HEK293 (cell line): Measurements from ENCODE around the gene PRR3.

Source experiments
- CTCF ChIA-PET: fragments of 350-600 bp; formaldehyde crosslinking; extraction: SDS; loops from one replicate; lab custom pipeline; 2021; ENCODE audit warnings: antibody characterized with exemption; lab: Yijun Ruan, JAX
- POLR2A ChIA-PET: fragments of 300-600 bp; formaldehyde crosslinking; extraction: SDS; loops from one replicate; lab custom pipeline; 2020; ENCODE audit warnings: antibody characterized with exemption, inconsistent platforms; lab: Yijun Ruan, JAX
- H3K27ac ChIP-seq: fragments of 200-500 bp; sonication (Bioruptor generic); 2 replicates; pipeline ENCODE4 v1.5.1; 2014; ENCODE audit warnings: low read depth, low read length, control low read depth, inconsistent platforms; ENCODE audit errors: extremely low read depth
- H3K36me3 ChIP-seq, 2 experiments: fragments of 200-500 bp in 1 of 2; sonication (Bioruptor generic) in 1 of 2; 1 replicate in 1 of 2; 2 replicates in 1 of 2; pipeline ENCODE4 v1.5.1; 2014 to 2017; ENCODE audit warnings: inconsistent platforms in 2 of 2, low read length in 2 of 2; ENCODE audit not compliant: control insufficient read depth in 2 of 2, insufficient read depth in 1 of 2
- H3K4me1 ChIP-seq: fragments of 200-500 bp; sonication (Bioruptor generic); 2 replicates; pipeline ENCODE4 v1.5.1; 2014; ENCODE audit warnings: mild to moderate bottlenecking, low read length, inconsistent platforms; ENCODE audit not compliant: control insufficient read depth, insufficient read depth
- H3K4me3 ChIP-seq: 2 replicates; pipeline ENCODE4 v1.5.1; 2011; ENCODE audit warnings: low read depth, mild to moderate bottlenecking, control low read depth, low read length, moderate library complexity
- H3K9me3 ChIP-seq: fragments of 200-500 bp; sonication (Bioruptor generic); 2 replicates; pipeline ENCODE4 v1.5.1; 2014; ENCODE audit warnings: low read depth, low read length, inconsistent platforms; ENCODE audit not compliant: control insufficient read depth, insufficient read depth
- HOXA7 ChIP-seq: sonication (generic); formaldehyde crosslinking; IDR thresholded peaks from 2 replicates; pipeline ENCODE4 v1.8.1; 2022; ENCODE audit warnings: missing genetic modification reagents, borderline replicate concordance
- KLF1 ChIP-seq: fragments of 450-650 bp; formaldehyde crosslinking; IDR thresholded peaks from 2 replicates; pipeline ENCODE4 v1.5.1; 2016; ENCODE audit warnings: missing biosample characterization, missing genetic modification characterization
- KLF8 ChIP-seq: fragments of 450-650 bp; formaldehyde crosslinking; IDR thresholded peaks from 2 replicates; pipeline ENCODE4 v1.5.1; 2016; ENCODE audit warnings: missing biosample characterization, missing genetic modification characterization
- KLF9 ChIP-seq: fragments of 450-650 bp; formaldehyde crosslinking; IDR thresholded peaks from 2 replicates; pipeline ENCODE4 v1.5.1; 2016; ENCODE audit warnings: missing biosample characterization, missing genetic modification characterization, low read depth
- OSR2 ChIP-seq: fragments of 450-650 bp; formaldehyde crosslinking; IDR thresholded peaks from 2 replicates; pipeline ENCODE4 v1.5.1; 2016; ENCODE audit warnings: missing biosample characterization, missing genetic modification characterization
- SALL2 ChIP-seq: fragments of 450-650 bp; formaldehyde crosslinking; IDR thresholded peaks from 2 replicates; pipeline ENCODE4 v1.5.0; 2017; ENCODE audit warnings: missing biosample characterization, mild to moderate bottlenecking, missing genetic modification characterization, borderline replicate concordance
- SCRT1 ChIP-seq: fragments of 450-650 bp; formaldehyde crosslinking; IDR thresholded peaks from 2 replicates; pipeline ENCODE4 v1.5.1; 2016; ENCODE audit warnings: missing biosample characterization, missing genetic modification characterization, borderline replicate concordance
- WT1 ChIP-seq: fragments of 450-650 bp; formaldehyde crosslinking; IDR thresholded peaks from 2 replicates; pipeline ENCODE4 v1.5.1; 2016; ENCODE audit warnings: missing biosample characterization, missing genetic modification characterization
- ZBTB11 ChIP-seq: fragments of 450-650 bp; formaldehyde crosslinking; conservative IDR thresholded peaks from 2 replicates; pipeline ENCODE4 v1.5.1; 2016; ENCODE audit warnings: low read depth, missing biosample characterization, missing genetic modification characterization
- ZBTB26 ChIP-seq: fragments of 450-650 bp; formaldehyde crosslinking; optimal IDR thresholded peaks from 2 replicates; pipeline ENCODE3; 2016; ENCODE audit warnings: missing biosample characterization, mild to moderate bottlenecking, missing genetic modification characterization
- ZNF138 ChIP-seq: fragments of 450-650 bp; formaldehyde crosslinking; IDR thresholded peaks from 2 replicates; pipeline ENCODE4 v1.5.1; 2016; ENCODE audit warnings: missing biosample characterization, missing genetic modification characterization, borderline replicate concordance
- ZNF155 ChIP-seq: fragments of 450-650 bp; formaldehyde crosslinking; IDR thresholded peaks from 2 replicates; pipeline ENCODE4 v1.5.1; 2016; ENCODE audit warnings: missing biosample characterization, missing genetic modification characterization
- ZNF175 ChIP-seq: fragments of 450-650 bp; formaldehyde crosslinking; IDR thresholded peaks from 2 replicates; pipeline ENCODE4 v1.5.1; 2016; ENCODE audit warnings: missing biosample characterization, missing genetic modification characterization
- ZNF23 ChIP-seq: fragments of 450-650 bp; formaldehyde crosslinking; IDR thresholded peaks from 2 replicates; pipeline ENCODE4 v1.5.1; 2016; ENCODE audit warnings: missing biosample characterization, missing genetic modification characterization, borderline replicate concordance
- ZNF24 ChIP-seq: fragments of 450-650 bp; formaldehyde crosslinking; IDR thresholded peaks from 2 replicates; pipeline ENCODE4 v1.5.1; 2016; ENCODE audit warnings: missing biosample characterization, missing genetic modification characterization
- ZNF341 ChIP-seq: fragments of 450-650 bp; formaldehyde crosslinking; IDR thresholded peaks from 2 replicates; pipeline ENCODE4; 2016; ENCODE audit warnings: low read depth, missing biosample characterization, missing genetic modification characterization
- ZNF48 ChIP-seq: fragments of 450-650 bp; formaldehyde crosslinking; IDR thresholded peaks from 2 replicates; pipeline ENCODE4 v1.5.1; 2016; ENCODE audit warnings: missing biosample characterization, missing genetic modification characterization
- ZNF561 ChIP-seq: fragments of 450-650 bp; IDR thresholded peaks from 2 replicates; pipeline ENCODE4 v1.5.1; 2018; ENCODE audit warnings: missing biosample characterization, missing genetic modification characterization, borderline replicate concordance
- ZNF621 ChIP-seq: fragments of 450-650 bp; formaldehyde crosslinking; IDR thresholded peaks from 2 replicates; pipeline ENCODE4 v1.5.1; 2017; ENCODE audit warnings: missing biosample characterization, missing genetic modification characterization
- ZNF626 ChIP-seq: fragments of 450-650 bp; sonication (Bioruptor Pico); formaldehyde crosslinking; IDR thresholded peaks from 2 replicates; pipeline ENCODE4 v1.5.1; 2018; ENCODE audit warnings: missing biosample characterization, missing genetic modification characterization, inconsistent platforms

Gene PRR3

GRCh38 chr6:30578051-30578450 lies 21.0 kb downstream of the PRR3 start:
- no peak overlapping the region for H3K27ac ChIP-seq
- TF ChIP-seq ZNF626 (tag by site-specific recombination) (no peak), ZNF155 (tag by site-specific recombination) (no peak), ZNF48 (tag by site-specific recombination) (no peak), ZNF23 (tag by site-specific recombination) (no peak), ZNF561 (tag by site-specific recombination) (no peak), HOXA7 (CRISPR knock-in tag) (no peak), ZNF621 (no peak), ZNF175 (tag by site-specific recombination) (no peak), KLF8 (tag by site-specific recombination) (no peak), OSR2 (no peak), ZBTB11 (tag by site-specific recombination) (no peak), ZNF138 (tag by site-specific recombination) (no peak)
- TF ChIP-seq, all 188 proteins: peak for 0
- CTCF ChIA-PET = interaction anchor here (0.5 to 2.8 kb wide), 5 partner anchors 19 to 137 kb away, joined by 3 to 18 read pairs (median 4); no protein-coding TSS in a partner anchor
- Histone ChIP-seq H3K9me3 (no peaks in the 10 kb centered on the region), H3K4me3 (no peak overlapping the region), H3K4me1 (peaks cover 5% of the 10 kb centered on the region; the same call in 1 of the 2 replicates), H3K36me3 (peaks cover 79 to 86% of the 10 kb centered on the region in 2 experiments)
- POLR2A ChIA-PET = interaction anchor here (0.5 to 1.4 kb wide), 2 partner anchors 9 to 364 kb away, joined by 4 to 5 read pairs; no protein-coding TSS in a partner anchor

- CTCF ChIA-PET = interaction anchor here (0.7 to 2.7 kb wide), 2 partner anchors 13 to 102 kb away, joined by 4 to 17 read pairs; no protein-coding TSS in a partner anchor
- Histone ChIP-seq H3K4me3 (no peak overlapping the region), H3K4me1 (no peaks in the 10 kb centered on the region), H3K27ac (no peak overlapping the region), H3K36me3 (peaks cover 90 to 98% of the 10 kb centered on the region in 2 experiments), H3K9me3 (no peaks in the 10 kb centered on the region)
- TF ChIP-seq ZNF341 (peak; percentile 70), SALL2 (tag by site-specific recombination) (no peak), KLF1 (tag by site-specific recombination) (peak; percentile 65), ZNF24 (tag by site-specific recombination) (no peak), SCRT1 (tag by site-specific recombination) (no peak), WT1 (tag by site-specific recombination) (0 out of 2 replicates have a peak, but pooled peaks have one; percentile 24), ZBTB26 (tag by site-specific recombination) (no peak), KLF9 (tag by site-specific recombination) (no peak)
- POLR2A ChIA-PET = interaction anchor here (0.7 to 1.8 kb wide), 4 partner anchors 9 to 13 kb away, joined by 3 to 10 read pairs (median 4); partner anchors contain the start of gene ABCF1
These were observed 26.8 kb downstream of the PRR3 start for GRCh38 chr6:30583921-30584320.
